HEK293 (cell line): ENCODE results near the gene ITPR2.

Experiments used
- CTCF ChIA-PET: fragments of 350-600 bp; formaldehyde crosslinking; extraction: SDS; loops from one replicate; lab custom pipeline; 2021; ENCODE audit warnings: antibody characterized with exemption; lab: Yijun Ruan, JAX
- POLR2A ChIA-PET: fragments of 300-600 bp; formaldehyde crosslinking; extraction: SDS; loops from one replicate; lab custom pipeline; 2020; ENCODE audit warnings: antibody characterized with exemption, inconsistent platforms; lab: Yijun Ruan, JAX
- H3K27ac ChIP-seq: fragments of 200-500 bp; sonication (Bioruptor generic); 2 replicates; pipeline ENCODE4 v1.5.1; 2014; ENCODE audit warnings: low read depth, low read length, control low read depth, inconsistent platforms; ENCODE audit errors: extremely low read depth
- H3K36me3 ChIP-seq, 2 experiments: fragments of 200-500 bp in 1 of 2; sonication (Bioruptor generic) in 1 of 2; 1 replicate in 1 of 2; 2 replicates in 1 of 2; pipeline ENCODE4 v1.5.1; 2014 to 2017; ENCODE audit warnings: inconsistent platforms in 2 of 2, low read length in 2 of 2; ENCODE audit not compliant: control insufficient read depth in 2 of 2, insufficient read depth in 1 of 2
- H3K4me1 ChIP-seq: fragments of 200-500 bp; sonication (Bioruptor generic); 2 replicates; pipeline ENCODE4 v1.5.1; 2014; ENCODE audit warnings: mild to moderate bottlenecking, low read length, inconsistent platforms; ENCODE audit not compliant: control insufficient read depth, insufficient read depth
- H3K4me3 ChIP-seq: 2 replicates; pipeline ENCODE4 v1.5.1; 2011; ENCODE audit warnings: low read depth, mild to moderate bottlenecking, control low read depth, low read length, moderate library complexity
- H3K9me3 ChIP-seq: fragments of 200-500 bp; sonication (Bioruptor generic); 2 replicates; pipeline ENCODE4 v1.5.1; 2014; ENCODE audit warnings: low read depth, low read length, inconsistent platforms; ENCODE audit not compliant: control insufficient read depth, insufficient read depth
- BCL11A ChIP-seq: fragments of 450-650 bp; formaldehyde crosslinking; IDR thresholded peaks from 2 replicates; pipeline ENCODE4 v1.5.1; 2016; ENCODE audit warnings: low read depth, missing biosample characterization, missing genetic modification characterization
- GLIS1 ChIP-seq: fragments of 450-650 bp; formaldehyde crosslinking; IDR thresholded peaks from 2 replicates; pipeline ENCODE4 v1.5.1; 2016; ENCODE audit warnings: missing biosample characterization, missing genetic modification characterization
- HOXA7 ChIP-seq: sonication (generic); formaldehyde crosslinking; IDR thresholded peaks from 2 replicates; pipeline ENCODE4 v1.8.1; 2022; ENCODE audit warnings: missing genetic modification reagents, borderline replicate concordance
- HOXD13 ChIP-seq: sonication (generic); formaldehyde crosslinking; IDR thresholded peaks from 2 replicates; pipeline ENCODE4 v1.8.0; 2022; ENCODE audit warnings: missing genetic modification reagents, borderline replicate concordance
- KLF8 ChIP-seq: fragments of 450-650 bp; formaldehyde crosslinking; IDR thresholded peaks from 2 replicates; pipeline ENCODE4 v1.5.1; 2016; ENCODE audit warnings: missing biosample characterization, missing genetic modification characterization
- MEIS1 ChIP-seq: sonication (generic); formaldehyde crosslinking; IDR thresholded peaks from 2 replicates; pipeline ENCODE4 v1.8.1; 2022; ENCODE audit warnings: missing genetic modification reagents, mild to moderate bottlenecking, borderline replicate concordance
- MZF1 ChIP-seq: fragments of 450-650 bp; formaldehyde crosslinking; IDR thresholded peaks from 2 replicates; pipeline ENCODE4 v1.5.1; 2017; ENCODE audit warnings: missing biosample characterization, missing genetic modification characterization, borderline replicate concordance
- OVOL3 ChIP-seq: fragments of 450-650 bp; formaldehyde crosslinking; IDR thresholded peaks from 2 replicates; pipeline ENCODE4 v1.5.1; 2016; ENCODE audit warnings: missing biosample characterization, missing genetic modification characterization
- SCRT1 ChIP-seq: fragments of 450-650 bp; formaldehyde crosslinking; IDR thresholded peaks from 2 replicates; pipeline ENCODE4 v1.5.1; 2016; ENCODE audit warnings: missing biosample characterization, missing genetic modification characterization, borderline replicate concordance
- SP7 ChIP-seq: fragments of 450-650 bp; formaldehyde crosslinking; IDR thresholded peaks from 2 replicates; pipeline ENCODE4 v1.5.1; 2016; ENCODE audit warnings: missing biosample characterization, missing genetic modification characterization
- ZNF112 ChIP-seq: fragments of 450-650 bp; formaldehyde crosslinking; IDR thresholded peaks from 2 replicates; pipeline ENCODE4 v1.5.0; 2017; ENCODE audit warnings: missing biosample characterization, missing genetic modification characterization
- ZNF184 ChIP-seq: fragments of 450-650 bp; IDR thresholded peaks from 2 replicates; pipeline ENCODE4 v1.5.1; 2018; ENCODE audit warnings: missing biosample characterization, mild to moderate bottlenecking, missing genetic modification characterization
- ZNF211 ChIP-seq: fragments of 450-650 bp; formaldehyde crosslinking; IDR thresholded peaks from 2 replicates; pipeline ENCODE4 v1.5.1; 2016; ENCODE audit warnings: low read depth, missing biosample characterization, missing genetic modification characterization
- ZNF223 ChIP-seq: fragments of 450-650 bp; formaldehyde crosslinking; IDR thresholded peaks from 2 replicates; pipeline ENCODE4 v1.5.1; 2016; ENCODE audit warnings: missing biosample characterization, missing genetic modification characterization
- ZNF266 ChIP-seq: fragments of 450-650 bp; formaldehyde crosslinking; IDR thresholded peaks from 2 replicates; pipeline ENCODE4 v1.5.1; 2016; ENCODE audit warnings: missing biosample characterization, missing genetic modification characterization, low read depth
- ZNF302 ChIP-seq: fragments of 450-650 bp; formaldehyde crosslinking; IDR thresholded peaks from 2 replicates; pipeline ENCODE4 v1.5.1; 2016; ENCODE audit warnings: missing biosample characterization, missing genetic modification characterization, low read depth
- ZNF324 ChIP-seq: fragments of 450-650 bp; formaldehyde crosslinking; IDR thresholded peaks from 2 replicates; pipeline ENCODE4 v1.5.1; 2016; ENCODE audit warnings: missing biosample characterization, missing genetic modification characterization
- ZNF394 ChIP-seq: fragments of 450-650 bp; formaldehyde crosslinking; IDR thresholded peaks from 2 replicates; pipeline ENCODE4 v1.5.1; 2016; ENCODE audit warnings: missing biosample characterization, missing genetic modification characterization, mild to moderate bottlenecking, moderate library complexity, borderline replicate concordance
- ZNF510 ChIP-seq: fragments of 450-650 bp; formaldehyde crosslinking; IDR thresholded peaks from 2 replicates; pipeline ENCODE4 v1.5.1; 2018; ENCODE audit warnings: mild to moderate bottlenecking, missing genetic modification characterization, missing biosample characterization; ENCODE audit not compliant: insufficient replicate concordance
- ZNF558 ChIP-seq: fragments of 450-650 bp; formaldehyde crosslinking; IDR thresholded peaks from 2 replicates; pipeline ENCODE4 v1.5.1; 2016; ENCODE audit warnings: missing biosample characterization, missing genetic modification characterization
- ZNF580 ChIP-seq: fragments of 450-650 bp; formaldehyde crosslinking; IDR thresholded peaks from 2 replicates; pipeline ENCODE4 v1.5.1; 2016; ENCODE audit warnings: missing biosample characterization, missing genetic modification characterization
- ZNF677 ChIP-seq: fragments of 450-650 bp; IDR thresholded peaks from 2 replicates; pipeline ENCODE4 v1.5.0; 2018; ENCODE audit warnings: missing biosample characterization, mild to moderate bottlenecking, missing genetic modification characterization, moderate library complexity
- ZNF76 ChIP-seq: fragments of 450-650 bp; formaldehyde crosslinking; IDR thresholded peaks from 2 replicates; pipeline ENCODE4; 2016; ENCODE audit warnings: low read depth, missing biosample characterization, missing genetic modification characterization, borderline replicate concordance
- TF ChIP-seq, protein P1 (sequence below): fragments of 450-650 bp; formaldehyde crosslinking; IDR thresholded peaks from 2 replicates; pipeline ENCODE4 v1.5.1; 2017; ENCODE audit warnings: missing biosample characterization, missing genetic modification characterization
- TF ChIP-seq, protein P2 (sequence below): fragments of 450-650 bp; formaldehyde crosslinking; conservative IDR thresholded peaks from 2 replicates; pipeline ENCODE4 v1.5.1; 2016; ENCODE audit warnings: low read depth, missing biosample characterization, missing genetic modification characterization
- TF ChIP-seq, protein P3 (sequence below): fragments of 450-650 bp; formaldehyde crosslinking; IDR thresholded peaks from 2 replicates; pipeline ENCODE4 v1.5.0; 2017; ENCODE audit warnings: missing biosample characterization, missing genetic modification characterization, borderline replicate concordance
- TF ChIP-seq, protein P4 (sequence below): IDR thresholded peaks from 2 replicates; pipeline ENCODE4 v1.6.1; 2011; ENCODE audit warnings: mild to moderate bottlenecking, low read depth, low read length, borderline replicate concordance

The ITPR2 gene

GRCh38 chr12:26573225-26573909 is 259.6 kb downstream of the ITPR2 start:
- Histone ChIP-seq H3K9me3 (no peaks in the 10 kb centered on the region), H3K4me3 (no peak overlapping the region), H3K4me1 (peaks cover 4% of the 10 kb centered on the region), H3K27ac (no peak overlapping the region), H3K36me3 (no peaks in the 10 kb centered on the region)
- CTCF ChIA-PET, result interaction anchor here (1.0 kb wide), 1 partner anchor 46 kb away, joined by 3 read pairs; no protein-coding TSS in a partner anchor
- TF ChIP-seq HOXD13 (CRISPR knock-in tag) (no peak), HOXA7 (CRISPR knock-in tag) (no peak), ZNF211 (no peak), ZNF266 (tag by site-specific recombination) (no peak), MEIS1 (CRISPR knock-in tag) (no peak)
- TF ChIP-seq, protein P1, sequence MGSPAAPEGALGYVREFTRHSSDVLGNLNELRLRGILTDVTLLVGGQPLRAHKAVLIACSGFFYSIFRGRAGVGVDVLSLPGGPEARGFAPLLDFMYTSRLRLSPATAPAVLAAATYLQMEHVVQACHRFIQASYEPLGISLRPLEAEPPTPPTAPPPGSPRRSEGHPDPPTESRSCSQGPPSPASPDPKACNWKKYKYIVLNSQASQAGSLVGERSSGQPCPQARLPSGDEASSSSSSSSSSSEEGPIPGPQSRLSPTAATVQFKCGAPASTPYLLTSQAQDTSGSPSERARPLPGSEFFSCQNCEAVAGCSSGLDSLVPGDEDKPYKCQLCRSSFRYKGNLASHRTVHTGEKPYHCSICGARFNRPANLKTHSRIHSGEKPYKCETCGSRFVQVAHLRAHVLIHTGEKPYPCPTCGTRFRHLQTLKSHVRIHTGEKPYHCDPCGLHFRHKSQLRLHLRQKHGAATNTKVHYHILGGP (tag by site-specific recombination), result no peak
- POLR2A ChIA-PET, result no interaction called here

DNA sequence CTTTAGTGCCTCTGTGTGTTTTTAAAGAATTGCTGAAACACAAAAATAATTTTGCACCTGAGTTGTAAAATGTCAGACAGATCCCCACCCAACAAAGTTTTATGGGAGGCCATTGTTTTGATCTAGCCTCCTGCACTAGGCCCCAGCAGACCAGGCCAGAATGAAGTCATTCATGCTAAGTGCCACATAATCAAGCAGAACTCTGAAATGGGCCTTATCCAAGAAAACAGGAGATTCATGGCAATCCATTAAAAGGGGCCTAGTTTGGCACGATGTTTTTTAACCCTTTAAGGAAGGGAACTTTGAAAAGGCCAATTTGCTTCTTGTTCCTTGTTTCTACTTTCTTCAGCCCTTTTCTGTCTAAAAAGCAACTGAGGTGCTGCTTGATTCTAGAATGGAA is 260.9 kb downstream of the ITPR2 start:
- Histone ChIP-seq H3K9me3 (no peaks in the 10 kb centered on the region), H3K4me3 (no peak overlapping the region), H3K27ac (no peak overlapping the region), H3K36me3 (no peaks in the 10 kb centered on the region), H3K4me1 (peaks cover 4% of the 10 kb centered on the region)
- ChIA-PET POLR2A (no interaction called here), CTCF (interaction anchor here (0.8 kb wide), 1 partner anchor 59 kb away, joined by 4 read pairs; no protein-coding TSS in a partner anchor)
- no peak for TF ChIP-seq BCL11A (tag by site-specific recombination)
- no peak for TF ChIP-seq OVOL3 (tag by site-specific recombination)
- TF ChIP-seq SP7 (tag by site-specific recombination), result no peak
- no peak for TF ChIP-seq ZNF677 (tag by site-specific recombination)
- TF ChIP-seq KLF8 (tag by site-specific recombination), result no peak
- no peak for TF ChIP-seq ZNF223 (tag by site-specific recombination)
- TF ChIP-seq MZF1 (tag by site-specific recombination), result peak; percentile 92
- TF ChIP-seq ZNF112 (tag by site-specific recombination), result no peak
- TF ChIP-seq, protein P2, sequence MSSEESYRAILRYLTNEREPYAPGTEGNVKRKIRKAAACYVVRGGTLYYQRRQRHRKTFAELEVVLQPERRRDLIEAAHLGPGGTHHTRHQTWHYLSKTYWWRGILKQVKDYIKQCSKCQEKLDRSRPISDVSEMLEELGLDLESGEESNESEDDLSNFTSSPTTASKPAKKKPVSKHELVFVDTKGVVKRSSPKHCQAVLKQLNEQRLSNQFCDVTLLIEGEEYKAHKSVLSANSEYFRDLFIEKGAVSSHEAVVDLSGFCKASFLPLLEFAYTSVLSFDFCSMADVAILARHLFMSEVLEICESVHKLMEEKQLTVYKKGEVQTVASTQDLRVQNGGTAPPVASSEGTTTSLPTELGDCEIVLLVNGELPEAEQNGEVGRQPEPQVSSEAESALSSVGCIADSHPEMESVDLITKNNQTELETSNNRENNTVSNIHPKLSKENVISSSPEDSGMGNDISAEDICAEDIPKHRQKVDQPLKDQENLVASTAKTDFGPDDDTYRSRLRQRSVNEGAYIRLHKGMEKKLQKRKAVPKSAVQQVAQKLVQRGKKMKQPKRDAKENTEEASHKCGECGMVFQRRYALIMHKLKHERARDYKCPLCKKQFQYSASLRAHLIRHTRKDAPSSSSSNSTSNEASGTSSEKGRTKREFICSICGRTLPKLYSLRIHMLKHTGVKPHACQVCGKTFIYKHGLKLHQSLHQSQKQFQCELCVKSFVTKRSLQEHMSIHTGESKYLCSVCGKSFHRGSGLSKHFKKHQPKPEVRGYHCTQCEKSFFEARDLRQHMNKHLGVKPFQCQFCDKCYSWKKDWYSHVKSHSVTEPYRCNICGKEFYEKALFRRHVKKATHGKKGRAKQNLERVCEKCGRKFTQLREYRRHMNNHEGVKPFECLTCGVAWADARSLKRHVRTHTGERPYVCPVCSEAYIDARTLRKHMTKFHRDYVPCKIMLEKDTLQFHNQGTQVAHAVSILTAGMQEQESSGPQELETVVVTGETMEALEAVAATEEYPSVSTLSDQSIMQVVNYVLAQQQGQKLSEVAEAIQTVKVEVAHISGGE (tag by site-specific recombination), result no peak
- no peak for TF ChIP-seq ZNF510
- no peak for TF ChIP-seq ZNF580 (tag by site-specific recombination)
- no peak for TF ChIP-seq ZNF558 (tag by site-specific recombination)
- no peak for TF ChIP-seq SCRT1
- no peak for TF ChIP-seq ZNF394
- no peak for TF ChIP-seq ZNF324 (tag by site-specific recombination)
- TF ChIP-seq, protein P3, sequence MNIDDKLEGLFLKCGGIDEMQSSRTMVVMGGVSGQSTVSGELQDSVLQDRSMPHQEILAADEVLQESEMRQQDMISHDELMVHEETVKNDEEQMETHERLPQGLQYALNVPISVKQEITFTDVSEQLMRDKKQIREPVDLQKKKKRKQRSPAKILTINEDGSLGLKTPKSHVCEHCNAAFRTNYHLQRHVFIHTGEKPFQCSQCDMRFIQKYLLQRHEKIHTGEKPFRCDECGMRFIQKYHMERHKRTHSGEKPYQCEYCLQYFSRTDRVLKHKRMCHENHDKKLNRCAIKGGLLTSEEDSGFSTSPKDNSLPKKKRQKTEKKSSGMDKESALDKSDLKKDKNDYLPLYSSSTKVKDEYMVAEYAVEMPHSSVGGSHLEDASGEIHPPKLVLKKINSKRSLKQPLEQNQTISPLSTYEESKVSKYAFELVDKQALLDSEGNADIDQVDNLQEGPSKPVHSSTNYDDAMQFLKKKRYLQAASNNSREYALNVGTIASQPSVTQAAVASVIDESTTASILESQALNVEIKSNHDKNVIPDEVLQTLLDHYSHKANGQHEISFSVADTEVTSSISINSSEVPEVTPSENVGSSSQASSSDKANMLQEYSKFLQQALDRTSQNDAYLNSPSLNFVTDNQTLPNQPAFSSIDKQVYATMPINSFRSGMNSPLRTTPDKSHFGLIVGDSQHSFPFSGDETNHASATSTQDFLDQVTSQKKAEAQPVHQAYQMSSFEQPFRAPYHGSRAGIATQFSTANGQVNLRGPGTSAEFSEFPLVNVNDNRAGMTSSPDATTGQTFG (tag by site-specific recombination), result no peak
- TF ChIP-seq ZNF184 (tag by site-specific recombination), result no peak
- TF ChIP-seq, protein P4, sequence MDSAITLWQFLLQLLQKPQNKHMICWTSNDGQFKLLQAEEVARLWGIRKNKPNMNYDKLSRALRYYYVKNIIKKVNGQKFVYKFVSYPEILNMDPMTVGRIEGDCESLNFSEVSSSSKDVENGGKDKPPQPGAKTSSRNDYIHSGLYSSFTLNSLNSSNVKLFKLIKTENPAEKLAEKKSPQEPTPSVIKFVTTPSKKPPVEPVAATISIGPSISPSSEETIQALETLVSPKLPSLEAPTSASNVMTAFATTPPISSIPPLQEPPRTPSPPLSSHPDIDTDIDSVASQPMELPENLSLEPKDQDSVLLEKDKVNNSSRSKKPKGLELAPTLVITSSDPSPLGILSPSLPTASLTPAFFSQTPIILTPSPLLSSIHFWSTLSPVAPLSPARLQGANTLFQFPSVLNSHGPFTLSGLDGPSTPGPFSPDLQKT, result no peak
- TF ChIP-seq ZNF76, result no peak
- TF ChIP-seq ZNF302 (tag by site-specific recombination), result no peak
- peak; percentile 65 for TF ChIP-seq GLIS1 (tag by site-specific recombination)
